ENCODE measurements around the gene KRT6C.
"Not testable (repeated sequence)": the region's sequence is repeated elsewhere in the genome, so short reads cannot be mapped to it uniquely, and the experiment has no call there.

Gene KRT6C

GRCh38 chr12:52513736-52514135 is 40.1 kb upstream of the KRT6C start:
- TF ChIP-seq, protein P1, sequence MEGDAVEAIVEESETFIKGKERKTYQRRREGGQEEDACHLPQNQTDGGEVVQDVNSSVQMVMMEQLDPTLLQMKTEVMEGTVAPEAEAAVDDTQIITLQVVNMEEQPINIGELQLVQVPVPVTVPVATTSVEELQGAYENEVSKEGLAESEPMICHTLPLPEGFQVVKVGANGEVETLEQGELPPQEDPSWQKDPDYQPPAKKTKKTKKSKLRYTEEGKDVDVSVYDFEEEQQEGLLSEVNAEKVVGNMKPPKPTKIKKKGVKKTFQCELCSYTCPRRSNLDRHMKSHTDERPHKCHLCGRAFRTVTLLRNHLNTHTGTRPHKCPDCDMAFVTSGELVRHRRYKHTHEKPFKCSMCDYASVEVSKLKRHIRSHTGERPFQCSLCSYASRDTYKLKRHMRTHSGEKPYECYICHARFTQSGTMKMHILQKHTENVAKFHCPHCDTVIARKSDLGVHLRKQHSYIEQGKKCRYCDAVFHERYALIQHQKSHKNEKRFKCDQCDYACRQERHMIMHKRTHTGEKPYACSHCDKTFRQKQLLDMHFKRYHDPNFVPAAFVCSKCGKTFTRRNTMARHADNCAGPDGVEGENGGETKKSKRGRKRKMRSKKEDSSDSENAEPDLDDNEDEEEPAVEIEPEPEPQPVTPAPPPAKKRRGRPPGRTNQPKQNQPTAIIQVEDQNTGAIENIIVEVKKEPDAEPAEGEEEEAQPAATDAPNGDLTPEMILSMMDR (conservative IDR thresholded peaks at IDR 0.05; ENCODE audit: low read depth, low read length), result no peak
- DNase-seq (ENCODE audit: low read depth), result no peak
- no peak overlapping the region for H3K4me3 ChIP-seq (ENCODE audit: low read depth, low read length)

DNA sequence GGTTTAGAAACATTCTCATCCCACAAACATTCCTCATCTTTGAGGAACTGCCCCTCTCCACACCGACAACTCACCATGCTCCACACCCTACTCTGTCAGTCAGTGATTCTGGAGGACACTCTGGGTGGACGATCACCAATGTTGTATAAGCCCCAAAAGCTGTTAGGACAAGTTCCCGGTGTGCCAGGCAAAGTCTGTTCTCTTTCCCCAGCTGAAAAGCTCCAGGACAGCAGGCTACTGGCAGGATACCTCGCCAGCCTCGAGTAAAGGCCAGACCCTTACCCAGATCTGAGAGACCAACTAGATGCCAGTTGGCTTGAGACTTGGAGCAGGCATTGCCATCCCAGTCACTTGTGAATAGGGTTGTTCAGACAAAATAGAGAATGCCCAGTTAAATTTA is 34.6 kb upstream of the KRT6C start:
- no peak for DNase-seq (ENCODE audit: low read depth)
- TF ChIP-seq, protein P1 (conservative IDR thresholded peaks at IDR 0.05; ENCODE audit: low read depth, low read length), result no peak
- H3K4me3 ChIP-seq (ENCODE audit: low read depth, low read length), result no peak overlapping the region

DNA sequence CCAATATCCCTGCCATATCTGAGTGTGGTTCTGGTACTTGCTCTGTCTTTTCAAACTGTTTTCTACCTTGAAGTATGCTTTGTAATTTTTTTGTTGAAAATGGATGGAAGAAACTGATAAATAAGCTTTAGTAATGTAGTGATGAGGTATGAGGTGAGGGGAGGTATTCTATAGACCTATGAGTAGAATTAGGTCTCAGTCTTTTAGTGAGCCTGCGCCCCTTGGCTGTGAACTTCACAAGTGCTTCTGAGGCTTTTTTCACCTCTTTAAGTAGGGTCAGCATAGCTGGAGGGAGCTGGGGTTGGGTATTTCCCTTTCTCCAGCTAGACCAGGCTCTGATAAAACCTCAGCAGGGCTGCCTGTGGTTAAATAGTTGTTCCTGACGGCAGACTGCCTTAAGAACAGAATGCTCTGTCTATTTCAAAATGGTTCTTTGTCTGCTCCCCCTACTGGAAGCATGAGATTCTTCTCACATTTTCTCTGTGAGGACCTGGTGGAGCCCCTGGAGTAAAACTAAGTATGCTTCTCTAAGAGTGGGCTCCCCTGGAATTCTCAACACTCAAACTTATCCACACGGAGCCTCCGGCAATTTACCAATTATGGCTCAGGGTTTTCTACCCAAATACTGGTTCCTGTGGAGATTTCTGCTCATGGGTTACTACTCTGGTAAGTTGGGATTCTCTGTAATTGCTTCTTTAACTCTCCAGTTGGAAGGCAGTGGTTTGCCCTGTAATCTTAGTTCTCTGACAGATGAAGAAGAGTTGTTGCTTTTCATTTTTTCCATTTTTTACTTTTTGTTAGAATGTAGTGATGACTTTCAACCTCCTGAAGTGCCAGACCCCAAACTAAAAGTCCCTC is 33.5 kb upstream of the KRT6C start:
- TF ChIP-seq, protein P1 (conservative IDR thresholded peaks at IDR 0.05; ENCODE audit: low read depth, low read length), result peak; percentile 79
- peak; percentile 96 for DNase-seq (ENCODE audit: low read depth)
- no peak overlapping the region for H3K4me3 ChIP-seq (ENCODE audit: low read depth, low read length)

DNA sequence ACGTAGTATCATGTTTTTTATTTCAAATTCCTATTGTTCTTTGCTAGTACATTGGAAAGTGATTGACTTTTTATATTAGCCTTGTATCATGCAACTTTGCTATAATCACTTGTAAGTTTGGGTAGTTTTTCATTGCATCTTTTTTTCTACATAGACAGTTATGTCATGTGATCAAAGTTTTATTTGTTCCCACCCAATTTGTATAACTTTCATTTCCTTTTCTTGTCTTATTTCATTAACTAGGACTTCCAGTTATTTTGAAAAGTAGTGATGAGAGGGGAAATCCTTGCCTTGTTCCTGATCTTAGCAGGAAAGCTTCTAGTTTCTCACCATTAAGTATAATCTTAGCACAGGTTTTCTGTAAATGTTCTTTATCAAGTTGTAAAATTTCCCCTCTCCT is 29.3 kb upstream of the KRT6C start:
- DNase-seq (ENCODE audit: low read depth), result no peak
- TF ChIP-seq, protein P1 (conservative IDR thresholded peaks at IDR 0.05; ENCODE audit: low read depth, low read length), result no peak
- H3K4me3 ChIP-seq (ENCODE audit: low read depth, low read length), result no peak overlapping the region

DNA sequence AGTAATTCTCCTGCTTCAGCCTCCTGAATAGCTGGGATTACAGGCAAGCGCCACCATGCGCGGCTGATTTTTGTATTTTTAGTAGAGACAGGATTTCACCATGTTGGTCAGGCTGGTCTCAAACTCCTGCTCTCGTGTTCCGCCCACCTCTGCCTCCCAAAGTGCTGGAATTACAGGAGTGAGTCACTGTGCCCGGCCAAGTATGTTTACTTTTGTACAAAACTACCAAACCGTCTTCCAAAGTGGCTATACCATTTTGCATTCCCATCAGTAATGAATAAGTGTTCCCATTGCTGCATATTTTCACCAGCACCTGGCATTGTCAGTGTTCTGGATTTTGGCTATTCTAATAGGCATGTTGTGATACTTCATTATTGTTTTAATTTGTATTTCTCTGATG is 27.9 kb upstream of the KRT6C start:
- TF ChIP-seq, protein P1 (conservative IDR thresholded peaks at IDR 0.05; ENCODE audit: low read depth, low read length), result no peak
- H3K4me3 ChIP-seq (ENCODE audit: low read depth, low read length), result no peak overlapping the region
- DNase-seq (ENCODE audit: low read depth), result no peak

DNA sequence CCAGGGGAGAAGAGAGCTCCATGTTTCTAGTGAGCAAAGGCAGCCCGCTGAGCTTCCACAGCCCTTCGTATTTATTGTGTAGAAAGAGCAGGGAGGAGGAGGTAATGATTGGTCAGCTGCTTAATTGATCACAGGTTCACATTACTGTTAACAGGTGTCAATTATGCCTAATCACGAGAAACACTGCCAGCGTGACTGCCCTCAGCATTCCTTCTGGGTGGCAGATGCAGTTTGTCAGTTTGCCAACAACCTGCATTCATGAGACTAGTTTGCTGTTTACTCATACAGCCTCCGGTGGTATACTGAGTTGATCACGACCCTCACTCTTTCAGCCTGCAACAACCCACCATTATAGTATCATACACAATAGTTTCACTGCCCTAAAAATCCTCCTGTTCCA is 27.0 kb upstream of the KRT6C start:
- not testable (repeated sequence) for DNase-seq (ENCODE audit: low read depth)

GRCh38 chr12:52499806-52500560 is 26.4 kb upstream of the KRT6C start:
- DNase-seq (ENCODE audit: low read depth), result peak; percentile 71
- no peak overlapping the region for H3K4me3 ChIP-seq (ENCODE audit: low read depth, low read length)
- TF ChIP-seq, protein P1 (conservative IDR thresholded peaks at IDR 0.05; ENCODE audit: low read depth, low read length), result no peak

More for the DNA sequence above, 27.0 kb upstream of the KRT6C start:
- H3K4me3 ChIP-seq (ENCODE audit: low read depth, low read length), result not testable (repeated sequence)
